Measurements from ENCODE around the gene ZSCAN5B. TPM values are rescaled to one million over a fixed set of nuclear protein-coding genes. Genes with fewer than 3 reads are reported as not detected.

ZSCAN5B gene
- total RNA-seq, 1 experiment from 2014 or later: not detected

GRCh38 chr19:56218961-56219360 lies 21.4 kb upstream of the ZSCAN5B start:
- Mint-ChIP-seq H3K27ac (no peak overlapping the region), H3K27me3 (ENCODE audit: low read depth) (peaks cover 15% of the 10 kb centered on the region), H3K9me3 (no peaks in the 10 kb centered on the region), H3K4me1 (peaks cover 15% of the 10 kb centered on the region), H3K4me3 (no peak overlapping the region), H3K36me3 (no peaks in the 10 kb centered on the region)
- DNase-seq (ENCODE audit: low spot score): no peak
- ChIA-PET POLR2A (no interaction called here), CTCF (interaction anchor here (0.6 to 1.4 kb wide), 3 partner anchors 47 to 1646 kb away, joined by 3 read pairs; no protein-coding TSS in a partner anchor)
- no peak for ATAC-seq
- TF ChIP-seq, protein P1, sequence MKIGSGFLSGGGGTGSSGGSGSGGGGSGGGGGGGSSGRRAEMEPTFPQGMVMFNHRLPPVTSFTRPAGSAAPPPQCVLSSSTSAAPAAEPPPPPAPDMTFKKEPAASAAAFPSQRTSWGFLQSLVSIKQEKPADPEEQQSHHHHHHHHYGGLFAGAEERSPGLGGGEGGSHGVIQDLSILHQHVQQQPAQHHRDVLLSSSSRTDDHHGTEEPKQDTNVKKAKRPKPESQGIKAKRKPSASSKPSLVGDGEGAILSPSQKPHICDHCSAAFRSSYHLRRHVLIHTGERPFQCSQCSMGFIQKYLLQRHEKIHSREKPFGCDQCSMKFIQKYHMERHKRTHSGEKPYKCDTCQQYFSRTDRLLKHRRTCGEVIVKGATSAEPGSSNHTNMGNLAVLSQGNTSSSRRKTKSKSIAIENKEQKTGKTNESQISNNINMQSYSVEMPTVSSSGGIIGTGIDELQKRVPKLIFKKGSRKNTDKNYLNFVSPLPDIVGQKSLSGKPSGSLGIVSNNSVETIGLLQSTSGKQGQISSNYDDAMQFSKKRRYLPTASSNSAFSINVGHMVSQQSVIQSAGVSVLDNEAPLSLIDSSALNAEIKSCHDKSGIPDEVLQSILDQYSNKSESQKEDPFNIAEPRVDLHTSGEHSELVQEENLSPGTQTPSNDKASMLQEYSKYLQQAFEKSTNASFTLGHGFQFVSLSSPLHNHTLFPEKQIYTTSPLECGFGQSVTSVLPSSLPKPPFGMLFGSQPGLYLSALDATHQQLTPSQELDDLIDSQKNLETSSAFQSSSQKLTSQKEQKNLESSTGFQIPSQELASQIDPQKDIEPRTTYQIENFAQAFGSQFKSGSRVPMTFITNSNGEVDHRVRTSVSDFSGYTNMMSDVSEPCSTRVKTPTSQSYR (CRISPR knock-in tag; IDR thresholded peaks at IDR 0.05): no peak
- no peak for TF ChIP-seq HMGXB4 (CRISPR knock-in tag; IDR thresholded peaks at IDR 0.05)
- no peak for TF ChIP-seq NR2C2 (CRISPR knock-in tag; IDR thresholded peaks at IDR 0.05)
- TF ChIP-seq, protein P2, sequence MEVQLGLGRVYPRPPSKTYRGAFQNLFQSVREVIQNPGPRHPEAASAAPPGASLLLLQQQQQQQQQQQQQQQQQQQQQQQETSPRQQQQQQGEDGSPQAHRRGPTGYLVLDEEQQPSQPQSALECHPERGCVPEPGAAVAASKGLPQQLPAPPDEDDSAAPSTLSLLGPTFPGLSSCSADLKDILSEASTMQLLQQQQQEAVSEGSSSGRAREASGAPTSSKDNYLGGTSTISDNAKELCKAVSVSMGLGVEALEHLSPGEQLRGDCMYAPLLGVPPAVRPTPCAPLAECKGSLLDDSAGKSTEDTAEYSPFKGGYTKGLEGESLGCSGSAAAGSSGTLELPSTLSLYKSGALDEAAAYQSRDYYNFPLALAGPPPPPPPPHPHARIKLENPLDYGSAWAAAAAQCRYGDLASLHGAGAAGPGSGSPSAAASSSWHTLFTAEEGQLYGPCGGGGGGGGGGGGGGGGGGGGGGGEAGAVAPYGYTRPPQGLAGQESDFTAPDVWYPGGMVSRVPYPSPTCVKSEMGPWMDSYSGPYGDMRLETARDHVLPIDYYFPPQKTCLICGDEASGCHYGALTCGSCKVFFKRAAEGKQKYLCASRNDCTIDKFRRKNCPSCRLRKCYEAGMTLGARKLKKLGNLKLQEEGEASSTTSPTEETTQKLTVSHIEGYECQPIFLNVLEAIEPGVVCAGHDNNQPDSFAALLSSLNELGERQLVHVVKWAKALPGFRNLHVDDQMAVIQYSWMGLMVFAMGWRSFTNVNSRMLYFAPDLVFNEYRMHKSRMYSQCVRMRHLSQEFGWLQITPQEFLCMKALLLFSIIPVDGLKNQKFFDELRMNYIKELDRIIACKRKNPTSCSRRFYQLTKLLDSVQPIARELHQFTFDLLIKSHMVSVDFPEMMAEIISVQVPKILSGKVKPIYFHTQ (CRISPR knock-in tag; IDR thresholded peaks at IDR 0.05): no peak
- no peak for TF ChIP-seq ATF2 (CRISPR knock-in tag; IDR thresholded peaks at IDR 0.05; ENCODE audit: borderline replicate concordance, low read depth)
- TF ChIP-seq MYBL2 (CRISPR knock-in tag; IDR thresholded peaks at IDR 0.05): no peak
- TF ChIP-seq, protein P3, sequence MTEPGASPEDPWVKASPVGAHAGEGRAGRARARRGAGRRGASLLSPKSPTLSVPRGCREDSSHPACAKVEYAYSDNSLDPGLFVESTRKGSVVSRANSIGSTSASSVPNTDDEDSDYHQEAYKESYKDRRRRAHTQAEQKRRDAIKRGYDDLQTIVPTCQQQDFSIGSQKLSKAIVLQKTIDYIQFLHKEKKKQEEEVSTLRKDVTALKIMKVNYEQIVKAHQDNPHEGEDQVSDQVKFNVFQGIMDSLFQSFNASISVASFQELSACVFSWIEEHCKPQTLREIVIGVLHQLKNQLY (CRISPR knock-in tag; IDR thresholded peaks at IDR 0.05): no peak

- H3K36me3 Mint-ChIP-seq: no peaks in the 10 kb centered on the region
- DNase-seq (ENCODE audit: low spot score) (peak; percentile 72), ATAC-seq (peak; percentile 77)
- peaks cover 15% of the 10 kb centered on the region for H3K27me3 Mint-ChIP-seq (ENCODE audit: low read depth)
- H3K9me3 Mint-ChIP-seq: no peaks in the 10 kb centered on the region
- POLR2A ChIA-PET: no interaction called here
- H3K4me3 Mint-ChIP-seq: peak overlapping the region; percentile 57
- 0 out of 2 replicates have a peak overlapping the region, but pooled peaks have one; percentile 63 for H3K27ac Mint-ChIP-seq
- CTCF ChIA-PET: interaction anchor here (0.8 to 2.4 kb wide), 9 partner anchors 11 to 151 kb away, joined by 3 to 13 read pairs (median 4); no protein-coding TSS in a partner anchor
- peaks cover 15% of the 10 kb centered on the region for H3K4me1 Mint-ChIP-seq
- TF ChIP-seq ZSCAN18 (CRISPR knock-in tag; IDR thresholded peaks at IDR 0.05): no peak
- TF ChIP-seq CREM (CRISPR knock-in tag; IDR thresholded peaks at IDR 0.05): 0 out of 2 replicates have a peak, but pooled peaks have one; percentile 19
- TF ChIP-seq IRF1 (CRISPR knock-in tag; IDR thresholded peaks at IDR 0.05): 0 out of 2 replicates have a peak, but pooled peaks have one; percentile 34
- 0 out of 2 replicates have a peak, but pooled peaks have one; percentile 22 for TF ChIP-seq SP1 (CRISPR knock-in tag; conservative IDR thresholded peaks at IDR 0.05)
- peak; percentile 16; the same call in 1 of the 2 replicates for TF ChIP-seq FOXP1 (CRISPR knock-in tag; IDR thresholded peaks at IDR 0.05; ENCODE audit: borderline replicate concordance)
- peak; percentile 73; the same call in 1 of the 2 replicates for TF ChIP-seq E2F4 (CRISPR knock-in tag; IDR thresholded peaks at IDR 0.05; ENCODE audit: borderline replicate concordance, low read depth)
- TF ChIP-seq FOXP4 (CRISPR knock-in tag; IDR thresholded peaks at IDR 0.05): peak; percentile 31; the same call in 1 of the 2 replicates
- peak; percentile 40; the same call in 1 of the 2 replicates for TF ChIP-seq NFE2L1 (CRISPR knock-in tag; IDR thresholded peaks at IDR 0.05)
These were observed 19.7 kb upstream of the ZSCAN5B start for GRCh38 chr19:56217039-56217949.

Measured in WTC11 (cell line).